ENCODE results near the gene SYT1. TPM values are rescaled to one million over a fixed set of nuclear protein-coding genes. Genes with fewer than 3 reads are reported as not detected.
"Not testable (repeated sequence)": the region's sequence is repeated elsewhere in the genome, so short reads cannot be mapped to it uniquely, and the experiment has no call there.

SYT1 gene
- total RNA-seq, 1 donor from 2014 or later = 3.6 TPM

DNA sequence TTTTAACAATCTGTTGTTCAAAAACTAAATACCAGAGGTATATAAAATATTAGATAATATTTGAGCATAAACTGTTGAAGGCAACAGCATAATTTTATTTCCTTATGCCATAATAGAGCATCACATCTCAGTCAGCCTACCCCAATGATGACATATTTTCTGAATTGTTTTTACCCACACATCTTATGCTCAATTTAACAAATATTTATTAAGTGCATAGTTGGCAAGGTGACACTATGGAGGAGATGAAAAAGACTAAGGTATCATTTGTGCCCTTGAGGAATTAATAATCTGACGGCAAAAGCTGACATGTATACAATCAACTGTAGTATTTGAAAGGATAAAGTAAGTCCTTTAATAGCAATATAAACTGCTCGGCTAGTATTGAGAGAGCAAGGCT, 102.4 kb downstream of the SYT1 start:
- no peak for DNase-seq (ENCODE audit: low read depth in 2 of 2)

DNA sequence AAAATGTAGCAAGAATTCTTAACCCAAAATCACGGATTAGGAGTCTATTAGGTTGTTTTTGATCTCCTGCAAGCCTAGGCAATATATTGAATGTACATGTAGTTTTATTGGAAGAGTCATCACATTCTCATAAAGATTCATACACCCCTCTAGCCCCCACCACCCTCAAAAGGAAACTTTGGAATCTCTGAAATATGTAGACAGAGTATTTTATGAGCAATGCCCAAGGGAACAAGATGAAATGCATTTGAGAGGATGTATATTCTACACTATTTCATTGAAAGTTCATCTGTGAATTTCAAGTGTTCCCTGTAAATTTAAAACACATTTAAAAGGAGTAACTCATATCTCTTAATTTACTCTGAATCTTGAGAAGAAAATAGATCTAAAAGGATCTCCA, 103.7 kb downstream of the SYT1 start:
- DNase-seq (ENCODE audit: low read depth in 2 of 2) = no peak

DNA sequence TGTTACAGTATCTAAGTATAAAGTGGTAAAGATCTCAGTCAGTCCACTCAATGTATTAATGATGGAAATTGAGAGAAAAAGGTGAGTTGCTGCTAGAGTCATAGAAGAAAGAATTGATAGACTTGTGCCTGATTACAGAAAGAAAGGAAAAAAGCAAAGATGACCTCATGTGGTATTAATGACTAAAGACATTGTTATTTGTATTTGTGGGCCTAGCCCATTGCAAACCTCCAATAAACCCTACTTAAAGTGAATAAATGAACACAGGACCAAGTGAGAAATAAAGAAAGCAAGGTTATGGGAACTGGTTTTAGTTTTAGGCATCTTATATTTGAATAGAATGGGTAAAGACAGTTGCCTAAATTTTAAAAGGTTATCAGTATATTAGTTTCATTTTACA, 105.5 kb downstream of the SYT1 start:
- no peak for DNase-seq (ENCODE audit: low read depth in 2 of 2)

DNA sequence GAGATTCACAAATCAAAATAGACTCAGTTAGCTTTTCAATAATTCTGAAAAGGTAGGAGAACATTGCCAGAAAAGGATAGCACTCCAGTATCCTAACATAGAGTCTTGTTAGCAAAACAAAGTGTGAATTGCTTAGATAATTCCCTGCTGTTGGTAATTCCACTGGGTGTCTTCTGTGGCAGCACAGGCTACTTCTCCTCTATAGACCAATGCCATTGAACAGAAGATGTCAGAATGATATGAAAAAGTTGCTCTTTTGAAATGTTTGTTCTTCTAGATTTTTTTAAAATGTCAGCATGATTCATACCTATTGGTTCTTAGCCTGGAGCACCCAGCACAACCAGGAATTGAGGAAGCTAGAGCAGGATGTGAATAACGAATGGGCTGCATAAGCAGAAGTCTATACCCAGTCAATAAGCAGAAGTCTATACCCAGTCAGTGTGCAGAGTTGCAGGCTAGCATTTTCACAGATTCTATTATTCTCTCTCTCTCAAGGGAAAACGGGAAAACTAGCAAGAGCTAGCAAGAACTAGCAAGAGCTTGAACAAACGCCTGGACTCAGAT, 112.8 kb downstream of the SYT1 start:
- DNase-seq (ENCODE audit: low read depth in 2 of 2) = peak in 1 of 2 donors; percentile 28

DNA sequence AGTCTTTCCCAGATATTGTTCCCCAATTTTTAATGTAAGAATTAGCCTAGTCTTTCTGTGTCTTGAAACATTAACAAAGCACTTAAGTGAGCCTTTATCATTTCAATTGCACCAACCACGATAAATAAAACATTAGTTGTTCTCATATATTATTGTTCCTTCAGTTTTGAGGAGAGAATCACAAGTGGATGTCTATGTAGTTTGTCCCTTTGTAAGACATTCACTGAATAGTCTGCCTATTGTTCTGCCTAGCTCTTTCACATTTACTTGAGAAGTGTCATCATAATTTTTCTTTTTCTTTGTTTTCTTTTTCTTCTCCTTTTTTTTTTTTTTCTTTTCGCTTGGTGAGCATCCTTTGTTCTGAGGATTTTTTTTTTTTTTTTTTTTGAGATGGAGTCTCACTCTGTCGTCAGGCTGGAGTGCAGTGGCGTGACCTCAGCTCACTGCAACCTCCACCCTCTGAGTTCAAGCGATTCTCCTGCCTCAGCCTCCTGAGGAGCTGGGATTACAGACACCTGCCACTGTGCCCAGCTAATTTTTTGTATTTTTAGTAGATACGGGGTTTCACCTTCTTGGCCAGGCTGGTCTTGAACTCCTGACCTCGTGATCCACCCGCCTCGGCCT, 129.7 kb downstream of the SYT1 start:
- DNase-seq (ENCODE audit: low read depth in 2 of 2) = no peak

DNA sequence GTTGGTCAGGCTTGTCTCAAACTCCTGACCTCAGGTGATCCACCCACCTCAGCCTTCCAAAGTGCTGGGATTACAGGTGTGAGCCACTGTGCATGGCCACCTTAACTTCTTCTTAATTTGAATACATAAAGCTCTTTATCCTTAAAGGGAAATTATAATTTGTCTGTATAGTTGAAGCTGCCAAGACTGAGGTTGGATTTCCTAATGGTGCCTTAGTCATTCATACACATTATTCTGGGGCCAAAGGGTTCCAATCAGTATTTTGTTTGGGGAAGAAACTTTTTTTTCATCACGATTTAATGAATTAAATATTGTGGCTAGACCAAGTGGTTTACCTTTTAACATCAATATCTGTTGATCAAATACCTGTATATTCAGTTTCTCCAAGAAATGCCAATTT, 135.9 kb downstream of the SYT1 start:
- no peak for DNase-seq (ENCODE audit: low read depth in 2 of 2)

DNA sequence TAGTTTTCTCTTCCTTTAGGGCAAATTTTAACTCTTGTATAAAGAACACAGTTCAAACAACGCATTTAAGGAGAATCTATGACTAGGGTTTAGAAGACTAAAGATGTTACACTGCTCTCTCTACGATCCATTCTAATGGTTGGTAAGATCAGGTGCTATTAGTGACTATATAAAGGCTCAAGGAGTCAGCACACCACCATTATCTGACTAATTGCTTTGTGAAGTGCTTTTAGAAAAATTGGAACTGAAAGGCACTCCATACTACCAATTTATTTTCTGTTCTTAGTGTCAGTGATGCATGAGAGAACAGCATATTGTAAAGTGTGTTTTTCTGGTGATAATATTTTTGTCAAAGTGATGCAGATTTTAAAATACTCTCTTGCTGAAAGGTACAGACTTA, 136.8 kb downstream of the SYT1 start:
- no peak for DNase-seq (ENCODE audit: low read depth in 2 of 2)

DNA sequence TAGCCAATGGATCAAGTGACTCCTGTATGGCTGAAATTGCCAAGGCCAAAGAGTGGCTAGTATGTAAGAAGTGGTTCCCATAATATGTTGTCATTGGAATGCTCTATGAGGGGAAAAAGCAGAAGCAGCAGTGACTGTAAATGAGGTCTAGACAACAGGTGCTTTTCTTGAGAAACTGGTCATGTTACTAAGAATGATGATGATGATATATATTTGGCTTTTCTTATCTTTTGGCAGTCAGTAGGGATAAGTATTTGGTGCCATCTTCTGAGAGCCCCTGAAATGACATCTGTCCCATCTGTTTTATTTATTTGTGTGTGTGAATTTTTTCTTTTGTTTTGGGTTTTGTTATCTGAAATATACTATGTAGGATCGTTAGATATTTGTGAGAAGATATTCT, 141.7 kb downstream of the SYT1 start:
- DNase-seq (ENCODE audit: low read depth in 2 of 2) = peak in 1 of 2 donors; percentile 18

DNA sequence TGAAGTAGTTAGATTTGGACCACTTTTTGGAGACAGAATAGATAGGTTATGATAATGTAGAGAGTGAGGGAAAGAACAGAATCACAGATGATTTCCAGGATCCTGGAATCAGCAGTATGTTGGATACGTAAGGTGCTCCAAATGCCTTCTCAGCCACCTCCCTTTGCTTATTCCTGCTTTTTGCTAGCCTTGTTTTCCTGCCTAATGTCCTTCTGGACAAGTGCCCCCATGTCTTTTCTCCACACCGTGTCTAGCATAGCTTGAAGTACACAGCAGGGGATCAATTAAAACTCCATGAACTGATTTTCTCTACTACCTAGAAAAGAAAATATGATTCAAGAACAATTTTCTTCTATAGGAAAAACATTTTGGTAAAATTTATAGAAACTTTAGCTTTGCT, 144.0 kb downstream of the SYT1 start:
- DNase-seq (ENCODE audit: low read depth in 2 of 2) = no peak

DNA sequence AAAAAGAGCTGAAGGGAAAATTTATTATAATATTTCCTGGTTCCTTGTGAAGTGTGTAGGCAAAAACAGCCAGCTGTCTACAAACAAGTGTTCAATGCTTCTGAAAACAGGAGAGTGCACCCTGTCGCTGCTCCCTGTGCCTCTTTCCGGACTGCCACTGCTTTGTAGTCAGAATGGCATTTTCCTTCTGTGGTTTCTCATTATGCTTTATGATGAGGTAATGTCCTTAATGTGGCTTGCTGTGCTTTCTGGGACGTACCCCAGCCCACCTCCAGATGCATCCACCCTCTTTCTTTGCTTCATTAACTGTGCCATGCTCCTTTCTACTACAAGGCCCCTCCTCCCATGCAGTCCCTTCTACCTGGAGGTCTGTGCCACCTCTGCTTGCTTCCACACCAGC, 148.1 kb downstream of the SYT1 start:
- no peak for DNase-seq (ENCODE audit: low read depth in 2 of 2)

DNA sequence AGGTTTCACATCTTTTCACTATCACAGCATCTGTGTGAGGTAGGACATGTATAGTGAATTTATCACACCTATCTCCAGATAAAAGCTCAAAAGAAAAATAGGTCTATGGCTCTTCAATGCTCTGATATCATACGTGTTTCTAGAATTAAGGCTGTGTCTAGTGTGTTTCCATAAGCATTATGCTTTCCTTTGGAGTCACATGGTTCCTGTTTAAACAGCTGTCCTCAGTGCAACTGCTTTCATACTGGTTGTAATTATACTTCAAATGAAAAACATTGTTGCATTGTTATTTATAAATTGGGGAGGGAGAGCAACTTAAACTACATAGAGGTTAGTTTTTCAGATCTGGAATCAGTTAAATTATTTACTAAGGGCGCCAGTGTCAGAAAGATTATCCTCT, 151.6 kb downstream of the SYT1 start:
- peak; percentile 3 to 71 for DNase-seq (ENCODE audit: low read depth in 2 of 2)

DNA sequence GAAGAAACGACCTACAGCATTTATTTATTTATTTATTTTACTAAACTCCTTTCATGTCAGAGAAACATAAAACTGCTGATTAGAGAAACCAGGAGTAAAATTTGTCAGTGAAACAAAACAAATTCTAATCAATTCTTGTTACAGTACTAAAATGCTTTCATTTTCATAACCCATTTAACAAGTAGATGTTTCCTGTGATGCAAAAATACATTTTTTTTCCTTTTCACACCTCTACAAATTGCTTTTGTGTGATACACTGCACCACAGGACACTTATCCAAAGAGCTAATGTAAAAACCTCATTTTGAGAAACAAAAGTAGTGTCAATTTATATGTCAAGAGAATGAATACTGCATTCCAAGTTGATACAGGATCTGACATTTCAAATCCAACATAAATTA, 155.1 kb downstream of the SYT1 start:
- DNase-seq (ENCODE audit: low read depth in 2 of 2) = no peak

DNA sequence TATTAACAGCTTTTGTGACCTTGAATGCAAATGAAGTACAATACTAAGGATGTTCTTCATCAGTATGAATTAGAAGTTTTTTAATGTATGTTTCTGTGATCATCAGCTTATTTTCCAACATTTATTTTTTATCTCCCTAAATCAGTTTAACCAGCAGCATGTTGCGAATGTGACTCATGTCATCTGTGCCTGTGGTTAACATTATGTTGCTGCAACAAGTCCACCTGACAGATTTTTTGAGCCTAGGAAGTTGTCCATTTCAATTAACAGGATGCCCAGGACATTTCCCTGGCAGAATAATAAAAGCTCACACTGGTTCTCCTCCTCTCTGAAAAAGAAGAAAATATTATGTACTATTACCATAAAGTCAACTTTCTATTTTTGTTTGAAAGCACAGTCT, 155.5 kb downstream of the SYT1 start:
- DNase-seq (ENCODE audit: low read depth in 2 of 2) = peak in 1 of 2 donors; percentile 15

DNA sequence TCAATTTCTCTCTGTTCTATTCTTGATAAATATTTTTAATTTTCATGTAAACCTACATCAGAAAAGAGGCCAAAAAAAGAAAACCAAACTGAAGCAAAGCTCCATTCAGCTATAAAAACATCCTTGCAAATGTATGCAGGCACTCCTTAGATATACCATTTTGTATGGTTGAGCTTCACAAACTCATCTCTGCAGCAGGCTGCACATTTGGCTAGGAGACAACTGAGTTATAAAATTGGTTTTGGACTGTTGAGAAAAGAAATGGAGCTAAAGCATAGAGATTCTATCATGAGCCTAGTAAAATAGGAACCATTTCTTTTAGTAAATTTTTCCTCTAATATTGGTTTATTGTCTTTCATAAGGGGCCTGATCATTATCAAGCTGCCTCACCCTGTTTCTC, 156.4 kb downstream of the SYT1 start:
- DNase-seq (ENCODE audit: low read depth in 2 of 2) = no peak

DNA sequence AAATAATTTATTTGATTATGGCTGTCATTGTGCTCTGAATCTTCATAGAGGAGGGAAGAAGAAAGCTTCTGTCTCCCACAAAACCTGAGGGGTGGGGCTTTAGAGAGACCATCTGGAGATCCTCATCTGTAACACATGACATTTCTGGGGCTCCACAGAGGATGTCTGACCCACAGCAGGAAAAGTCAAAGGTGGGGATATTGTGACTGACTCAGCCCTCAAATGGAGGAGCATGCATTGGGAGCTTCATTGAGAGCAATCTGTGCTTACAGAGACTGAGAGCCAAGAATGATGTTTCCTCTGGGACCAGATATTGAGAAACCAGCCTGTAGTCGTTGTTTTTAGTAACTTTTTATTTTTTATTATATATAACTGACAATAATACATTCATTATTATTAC, 158.7 kb downstream of the SYT1 start:
- DNase-seq (ENCODE audit: low read depth in 2 of 2) = no peak

DNA sequence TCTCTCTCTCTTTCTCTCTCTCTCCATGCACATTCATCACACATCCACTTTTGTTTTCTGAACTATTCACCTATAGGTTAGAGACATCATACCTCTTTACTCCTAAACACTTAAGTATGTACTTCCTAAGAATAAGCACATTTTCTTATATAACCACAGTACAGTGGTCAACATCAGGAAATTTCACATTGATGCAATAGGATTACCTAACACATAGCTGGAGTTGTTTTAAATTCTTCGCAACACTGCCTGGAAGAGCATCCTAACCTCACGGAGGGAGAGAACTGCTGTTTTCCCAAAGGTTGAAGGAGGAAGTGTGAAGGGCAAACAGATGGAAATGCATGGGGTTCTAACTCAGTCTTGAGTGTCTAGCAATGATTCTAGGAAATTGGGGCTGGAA, 159.2 kb downstream of the SYT1 start:
- no peak for DNase-seq (ENCODE audit: low read depth in 2 of 2)

DNA sequence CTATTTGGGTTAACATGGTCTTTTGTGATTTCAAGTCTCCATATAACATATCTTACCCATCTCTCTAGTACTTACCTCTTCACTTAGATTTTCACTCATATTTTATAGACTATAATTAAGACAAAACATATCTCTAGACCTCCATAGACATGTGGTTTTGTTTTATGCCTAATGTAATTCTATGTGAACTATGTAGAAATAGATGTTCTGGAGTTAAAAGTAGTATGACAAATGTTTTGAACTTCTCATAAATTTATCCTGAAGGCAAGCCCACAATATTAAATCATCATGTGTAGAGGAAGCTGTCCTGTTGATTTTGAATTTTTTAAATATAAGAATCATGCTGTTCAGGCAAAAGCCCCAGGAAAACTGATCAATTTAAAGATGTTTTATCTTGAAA, 169.2 kb downstream of the SYT1 start:
- DNase-seq (ENCODE audit: low read depth in 2 of 2) = no peak

DNA sequence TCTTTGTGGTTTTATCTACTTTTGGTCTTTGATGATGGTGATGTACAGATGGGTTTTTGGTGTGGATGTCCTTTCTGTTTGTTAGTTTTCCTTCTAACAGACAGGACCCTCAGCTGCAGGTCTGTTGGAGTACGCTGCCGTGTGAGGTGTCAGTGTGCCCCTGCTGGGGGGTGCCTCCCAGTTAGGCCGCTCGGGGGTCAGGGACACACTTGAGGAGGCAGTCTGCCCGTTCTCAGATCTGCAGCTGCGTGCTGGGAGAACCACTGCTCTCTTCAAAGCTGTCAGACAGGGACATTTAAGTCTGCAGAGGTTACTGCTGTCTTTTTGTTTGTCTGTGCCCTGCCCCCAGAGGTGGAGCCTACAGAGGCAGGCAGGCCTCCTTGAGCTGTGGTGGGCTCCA, 180.2 kb downstream of the SYT1 start:
- not testable (repeated sequence) for DNase-seq (ENCODE audit: low read depth in 2 of 2)

DNA sequence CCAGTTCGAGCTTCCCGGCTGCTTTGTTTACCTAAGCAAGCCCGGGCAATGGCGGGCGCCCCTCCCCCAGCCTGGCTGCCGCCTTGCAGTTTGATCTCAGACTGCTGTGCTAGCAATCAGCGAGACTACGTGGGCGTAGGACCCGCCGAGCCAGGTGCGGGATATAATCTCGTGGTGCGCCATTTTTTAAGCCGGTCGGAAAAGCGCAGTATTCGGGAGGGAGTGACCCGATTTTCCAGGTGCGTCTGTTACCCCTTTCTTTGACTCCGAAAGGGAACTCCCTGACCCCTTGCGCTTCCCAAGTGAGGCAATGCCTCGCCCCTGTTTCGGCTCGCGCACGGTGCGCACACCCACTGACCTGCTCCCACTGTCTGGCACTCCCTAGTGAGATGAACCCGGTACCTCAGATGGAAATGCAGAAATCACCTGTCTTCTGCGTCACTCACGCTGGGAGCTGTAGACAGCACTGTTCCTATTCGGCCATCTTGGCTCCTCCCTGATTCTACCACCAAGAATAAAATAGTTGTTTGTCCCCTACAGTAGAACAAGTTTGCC, 180.7 kb downstream of the SYT1 start:
- DNase-seq (ENCODE audit: low read depth in 2 of 2) = not testable (repeated sequence)

DNA sequence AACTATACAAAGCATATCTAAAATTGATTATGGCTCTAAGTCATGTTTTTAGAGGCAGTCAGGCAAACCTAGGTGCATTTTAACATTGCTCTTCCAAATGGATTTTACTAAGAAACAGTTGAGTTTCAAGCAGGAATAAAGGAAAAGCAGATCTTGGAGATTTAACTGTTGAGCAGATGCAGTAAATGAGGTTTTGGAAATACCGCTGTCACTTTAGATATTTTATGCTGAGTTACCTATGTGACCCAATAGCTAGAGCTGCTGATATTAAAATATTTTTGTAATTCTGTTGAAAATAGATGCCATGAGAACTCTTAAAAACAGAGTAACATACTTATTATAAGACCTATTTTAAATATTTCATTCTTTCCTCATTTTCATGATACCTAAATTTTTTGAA, 181.4 kb downstream of the SYT1 start:
- DNase-seq (ENCODE audit: low read depth in 2 of 2) = no peak

DNA sequence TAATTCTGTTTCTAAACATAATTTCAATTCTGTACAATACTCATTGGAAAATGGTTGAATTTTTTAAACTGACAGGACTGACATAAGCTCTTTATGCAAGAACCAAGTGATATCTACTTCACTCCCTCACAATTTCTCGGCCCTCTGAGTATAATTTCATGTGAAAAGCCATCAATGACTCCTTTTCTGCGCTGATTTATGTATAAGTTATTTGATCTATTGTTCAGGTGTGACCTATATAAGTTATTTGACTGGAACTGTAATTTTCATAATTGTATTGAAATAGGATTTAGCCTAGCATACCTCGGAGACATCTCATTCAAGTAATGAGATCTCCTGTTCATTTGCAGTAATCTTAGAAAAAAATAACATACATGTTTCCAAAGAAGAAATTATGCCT, 184.4 kb downstream of the SYT1 start:
- DNase-seq (ENCODE audit: low read depth in 2 of 2) = no peak

DNA sequence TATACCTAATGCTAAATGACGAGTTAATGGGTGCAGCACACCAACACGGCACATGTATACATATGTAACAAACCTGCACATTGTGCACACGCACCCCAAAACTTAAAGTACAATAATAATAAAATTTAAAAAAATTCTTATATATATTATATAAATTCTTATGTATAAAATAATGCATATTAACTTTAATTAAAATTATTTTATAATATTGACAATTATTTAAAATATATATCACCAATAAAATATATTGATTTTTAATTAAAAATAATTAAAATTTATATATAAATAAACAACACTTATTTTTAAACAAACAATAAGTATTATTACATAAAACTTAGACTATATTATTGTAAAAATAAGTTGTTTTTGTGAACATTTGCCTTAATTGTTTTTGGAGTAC, 188.8 kb downstream of the SYT1 start:
- no peak for DNase-seq (ENCODE audit: low read depth in 2 of 2)

DNA sequence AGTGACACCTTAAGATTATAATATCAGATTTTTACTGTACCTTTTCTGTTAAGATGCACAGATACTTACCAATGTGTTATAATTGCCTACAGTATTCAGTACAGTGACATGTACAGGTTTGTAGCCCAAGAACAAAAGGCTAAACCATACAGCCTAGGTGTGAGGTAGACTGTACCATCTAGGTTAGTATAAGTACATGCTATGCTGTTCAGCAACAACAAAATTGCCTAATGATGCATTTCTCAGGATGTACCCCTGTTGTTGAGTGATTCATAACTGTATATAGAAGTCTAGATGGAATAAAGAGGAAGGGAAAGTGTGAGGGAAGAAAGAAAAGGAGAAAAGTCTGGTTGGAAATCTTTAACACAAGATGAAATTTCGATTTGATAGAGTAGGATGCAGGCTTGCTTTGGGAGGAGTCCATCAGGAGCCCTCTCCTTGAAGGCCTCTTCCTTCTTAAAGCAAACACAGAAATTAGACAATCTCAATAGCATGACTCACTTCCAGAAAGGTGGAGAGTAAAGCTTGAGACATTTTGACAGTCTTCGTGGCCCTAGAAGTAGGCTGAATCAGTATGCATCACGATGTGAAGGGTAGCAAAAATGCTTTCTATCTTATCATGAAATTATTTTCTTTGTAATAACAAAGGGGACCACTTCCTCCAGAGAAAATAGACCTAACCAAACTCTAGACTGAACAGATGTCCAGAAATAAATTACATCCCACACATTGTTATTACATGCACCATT, 191.5 kb downstream of the SYT1 start:
- DNase-seq (ENCODE audit: low read depth in 2 of 2) = peak in 1 of 2 donors; percentile 59

Data from dermis microvascular lymphatic vessel endothelial cell (primary cell).